ENCODE measurements around the gene ZFYVE21. TPM values are rescaled to one million over a fixed set of nuclear protein-coding genes. Genes with fewer than 3 reads are reported as not detected.

The ZFYVE21 gene
- total RNA-seq, 1 donor from 2014 or later, result 76.1 TPM

DNA sequence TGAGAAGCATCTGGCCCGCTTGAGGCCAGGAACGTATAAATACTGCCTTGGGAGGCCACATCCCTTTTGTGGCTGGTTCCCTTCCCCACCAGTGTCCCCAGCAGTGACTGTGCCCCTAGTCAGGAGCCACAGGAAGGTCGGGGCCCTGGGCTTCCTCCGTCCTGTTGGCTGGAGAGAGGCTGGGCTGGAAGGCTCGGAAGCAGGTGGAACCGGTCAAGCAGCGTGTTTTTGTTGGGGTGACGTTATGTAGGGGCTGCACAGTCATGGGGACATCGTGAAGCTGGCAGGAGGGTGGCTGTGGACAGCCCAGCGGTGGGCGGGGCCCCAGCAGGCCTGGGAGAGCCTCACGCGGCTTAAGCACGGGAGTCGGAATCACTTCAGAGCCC is 10.5 kb upstream of the ZFYVE21 start:
- TF ChIP-seq, protein P1, sequence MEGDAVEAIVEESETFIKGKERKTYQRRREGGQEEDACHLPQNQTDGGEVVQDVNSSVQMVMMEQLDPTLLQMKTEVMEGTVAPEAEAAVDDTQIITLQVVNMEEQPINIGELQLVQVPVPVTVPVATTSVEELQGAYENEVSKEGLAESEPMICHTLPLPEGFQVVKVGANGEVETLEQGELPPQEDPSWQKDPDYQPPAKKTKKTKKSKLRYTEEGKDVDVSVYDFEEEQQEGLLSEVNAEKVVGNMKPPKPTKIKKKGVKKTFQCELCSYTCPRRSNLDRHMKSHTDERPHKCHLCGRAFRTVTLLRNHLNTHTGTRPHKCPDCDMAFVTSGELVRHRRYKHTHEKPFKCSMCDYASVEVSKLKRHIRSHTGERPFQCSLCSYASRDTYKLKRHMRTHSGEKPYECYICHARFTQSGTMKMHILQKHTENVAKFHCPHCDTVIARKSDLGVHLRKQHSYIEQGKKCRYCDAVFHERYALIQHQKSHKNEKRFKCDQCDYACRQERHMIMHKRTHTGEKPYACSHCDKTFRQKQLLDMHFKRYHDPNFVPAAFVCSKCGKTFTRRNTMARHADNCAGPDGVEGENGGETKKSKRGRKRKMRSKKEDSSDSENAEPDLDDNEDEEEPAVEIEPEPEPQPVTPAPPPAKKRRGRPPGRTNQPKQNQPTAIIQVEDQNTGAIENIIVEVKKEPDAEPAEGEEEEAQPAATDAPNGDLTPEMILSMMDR (IDR thresholded peaks at IDR 0.05; ENCODE audit: insufficient read depth, low read length, severe bottlenecking), result no peak
- peaks cover 21% of the 10 kb centered on the region for H3K36me3 ChIP-seq (ENCODE audit: control insufficient read depth, insufficient read depth, low read length)
- DNase-seq (ENCODE audit: low read depth), result peak; percentile 56
- no peak for FAIRE-seq
- no peaks in the 10 kb centered on the region for H3K27me3 ChIP-seq (ENCODE audit: control insufficient read depth, insufficient read depth, low read length)
- no peak overlapping the region for H3K4me3 ChIP-seq (ENCODE audit: low read depth, low read length)

DNA sequence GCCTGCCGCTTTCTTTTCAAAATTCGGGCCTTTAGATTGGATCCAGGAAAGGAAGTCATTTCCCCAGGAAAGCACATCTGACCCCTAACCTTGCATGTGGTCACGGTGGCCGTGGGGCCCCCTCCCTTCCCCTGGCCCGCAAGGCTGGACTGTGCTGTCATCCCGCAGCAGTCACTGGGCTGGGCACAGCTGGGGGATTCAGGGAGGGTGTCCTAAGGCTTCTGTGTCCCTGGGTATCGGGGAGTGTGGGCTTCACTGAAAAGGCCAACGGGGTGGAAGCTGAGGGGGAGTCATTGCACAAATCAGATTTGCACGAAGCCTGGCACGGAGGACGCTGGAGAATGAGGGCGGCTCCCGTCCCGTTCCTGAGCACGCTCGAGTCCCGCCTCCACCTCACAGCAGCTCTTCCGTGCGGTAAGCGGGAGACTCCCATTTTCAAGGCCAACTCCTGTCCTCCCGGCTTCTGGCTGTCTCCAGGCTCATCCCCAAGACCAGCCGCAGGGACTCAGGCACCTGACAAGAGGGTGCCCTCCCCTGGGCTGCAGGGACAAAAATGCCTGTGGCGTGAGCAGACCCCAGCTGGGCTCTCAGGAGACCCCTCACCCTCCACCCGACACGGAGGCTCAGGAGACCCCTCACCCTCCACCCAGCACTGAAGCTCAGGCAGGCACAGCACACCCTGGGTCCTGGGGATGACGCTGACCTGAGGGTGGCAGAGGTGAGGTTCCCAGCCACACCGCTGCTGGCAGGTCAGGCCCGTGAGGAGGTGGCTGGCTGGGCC is 9.9 kb upstream of the ZFYVE21 start:
- no peak for DNase-seq (ENCODE audit: low read depth)
- TF ChIP-seq, protein P1 (IDR thresholded peaks at IDR 0.05; ENCODE audit: insufficient read depth, low read length, severe bottlenecking), result no peak
- Histone ChIP-seq H3K4me3 (ENCODE audit: low read depth, low read length) (no peak overlapping the region), H3K36me3 (ENCODE audit: control insufficient read depth, insufficient read depth, low read length) (peaks cover 16% of the 10 kb centered on the region), H3K27me3 (ENCODE audit: control insufficient read depth, insufficient read depth, low read length) (no peaks in the 10 kb centered on the region)
- FAIRE-seq, result no peak

DNA sequence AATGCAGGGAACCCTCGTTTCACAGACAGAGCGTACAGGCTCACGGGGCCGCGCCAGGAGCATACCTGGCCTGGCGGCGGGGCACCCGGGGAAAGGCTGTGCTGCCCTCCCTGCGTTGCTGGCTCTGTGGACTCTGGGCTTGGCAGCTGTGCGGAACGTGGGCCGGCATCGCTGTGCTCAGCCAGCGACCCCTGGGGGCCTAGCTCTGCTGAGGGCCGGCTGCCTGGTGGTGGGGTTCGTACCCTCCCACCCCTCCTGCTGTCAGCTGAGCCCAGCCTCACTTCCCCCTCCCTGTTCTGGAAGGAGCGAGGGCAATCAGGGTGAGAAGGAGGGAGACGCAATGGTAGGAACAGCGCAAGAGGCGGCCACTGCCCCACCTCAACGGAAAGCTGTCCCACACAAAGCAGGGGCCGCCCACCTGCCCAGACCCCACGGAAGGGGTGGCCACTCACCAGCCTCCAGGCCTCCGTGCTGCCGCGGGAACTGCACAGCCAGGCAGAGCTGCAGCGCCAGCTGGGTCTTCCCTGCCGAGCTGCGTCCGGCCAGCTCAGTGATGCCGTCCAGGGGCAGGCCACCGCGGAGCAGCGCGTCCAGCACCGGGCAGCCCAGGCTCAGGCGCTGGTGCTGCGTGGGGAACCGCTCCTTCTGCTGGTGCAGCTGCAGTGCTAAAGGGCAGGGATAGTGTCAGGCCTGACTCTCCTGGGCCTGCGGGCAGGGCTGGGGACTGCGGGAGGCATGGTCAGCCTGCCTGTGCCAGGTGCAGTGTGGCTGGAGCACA is 8.9 kb upstream of the ZFYVE21 start:
- no peak for DNase-seq (ENCODE audit: low read depth)
- no peak overlapping the region for H3K4me3 ChIP-seq (ENCODE audit: low read depth, low read length)
- TF ChIP-seq, protein P1 (IDR thresholded peaks at IDR 0.05; ENCODE audit: insufficient read depth, low read length, severe bottlenecking), result no peak
- no peaks in the 10 kb centered on the region for H3K27me3 ChIP-seq (ENCODE audit: control insufficient read depth, insufficient read depth, low read length)
- FAIRE-seq, result no peak
- peaks cover 16% of the 10 kb centered on the region for H3K36me3 ChIP-seq (ENCODE audit: control insufficient read depth, insufficient read depth, low read length)

DNA sequence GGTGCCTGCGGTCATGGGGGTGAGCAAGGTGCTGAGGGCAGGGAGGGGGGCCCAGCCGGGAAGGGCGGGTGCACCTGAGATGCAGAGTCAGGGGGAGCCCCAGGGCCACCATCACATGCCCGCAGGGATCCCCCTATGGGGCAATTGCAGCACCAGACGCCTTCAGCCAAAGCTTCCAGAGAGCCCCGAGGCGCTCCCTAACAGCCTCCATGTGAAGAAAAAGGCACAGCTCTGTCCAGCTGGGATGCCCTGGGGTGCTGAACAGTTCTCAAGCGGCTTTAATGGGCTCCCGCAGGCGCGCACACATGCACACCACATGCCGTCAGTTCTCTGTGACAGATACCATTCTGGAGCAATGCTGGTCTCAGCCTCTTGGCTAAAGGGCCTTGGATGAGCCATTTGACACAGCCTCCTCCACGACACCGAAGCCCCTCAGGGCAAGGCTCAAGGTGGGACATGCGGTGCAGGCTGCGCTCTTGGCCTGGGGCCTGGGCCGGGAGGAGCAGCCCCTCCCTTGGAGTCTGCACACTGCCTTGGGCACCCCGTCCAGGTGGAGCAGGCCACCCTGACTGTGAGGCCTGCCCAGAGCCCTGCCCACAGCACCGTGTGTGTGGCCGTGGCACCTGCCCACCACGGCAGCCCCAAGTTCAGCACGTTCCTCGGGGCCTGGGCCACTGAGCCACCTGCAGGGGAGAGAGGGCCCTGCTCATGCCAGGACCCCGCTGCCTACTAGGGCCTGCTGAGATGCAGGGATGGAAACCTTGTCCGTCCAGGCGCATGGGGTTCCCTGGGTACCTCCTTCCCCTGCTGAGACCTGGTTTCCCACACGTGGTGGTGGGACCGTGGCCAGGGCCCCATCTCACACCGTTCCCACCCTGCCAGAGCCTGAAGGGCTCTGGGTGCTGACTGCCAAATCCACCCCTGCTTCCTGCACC is 8.0 kb upstream of the ZFYVE21 start:
- Histone ChIP-seq H3K36me3 (ENCODE audit: control insufficient read depth, insufficient read depth, low read length) (peaks cover 15% of the 10 kb centered on the region), H3K4me3 (ENCODE audit: low read depth, low read length) (no peak overlapping the region), H3K27me3 (ENCODE audit: control insufficient read depth, insufficient read depth, low read length) (no peaks in the 10 kb centered on the region)
- FAIRE-seq, result no peak
- no peak for DNase-seq (ENCODE audit: low read depth)
- TF ChIP-seq, protein P1 (IDR thresholded peaks at IDR 0.05; ENCODE audit: insufficient read depth, low read length, severe bottlenecking), result no peak

DNA sequence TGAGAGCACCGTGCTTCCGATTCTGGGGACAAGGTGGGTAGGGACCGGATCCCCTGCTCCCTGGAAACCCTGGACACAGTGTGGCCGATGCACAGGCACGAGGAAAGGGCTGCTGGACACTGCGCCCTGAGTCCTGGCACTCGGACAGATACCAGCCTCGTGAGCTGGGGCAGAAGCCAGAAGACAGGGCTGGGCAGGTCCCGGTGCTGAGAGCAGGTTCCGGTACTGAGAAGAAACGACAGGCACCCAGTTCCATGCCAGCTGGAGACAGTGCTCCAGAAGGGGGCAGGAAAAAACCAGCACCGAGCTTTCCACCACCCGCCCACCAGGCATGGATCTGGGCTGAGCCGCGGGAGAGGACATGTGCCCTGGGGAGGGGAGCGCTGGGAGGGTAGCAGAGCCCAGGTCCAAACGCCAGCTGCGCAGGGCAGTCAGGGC is 6.8 kb upstream of the ZFYVE21 start:
- TF ChIP-seq, protein P1 (IDR thresholded peaks at IDR 0.05; ENCODE audit: insufficient read depth, low read length, severe bottlenecking), result no peak
- peak; percentile 92 for FAIRE-seq
- DNase-seq (ENCODE audit: low read depth), result no peak
- H3K4me3 ChIP-seq (ENCODE audit: low read depth, low read length), result no peak overlapping the region
- H3K27me3 ChIP-seq (ENCODE audit: control insufficient read depth, insufficient read depth, low read length), result no peaks in the 10 kb centered on the region
- peaks cover 16% of the 10 kb centered on the region for H3K36me3 ChIP-seq (ENCODE audit: control insufficient read depth, insufficient read depth, low read length)
